PC-9 (cell line): Measurements from ENCODE around the gene CTNNA1.

Experiments used
- EZH2 ChIP-seq: fragments of 200-600 bp; sonication (generic); IDR thresholded peaks from 2 replicates; pipeline ENCODE4 v1.8.0; 2017; ENCODE audit warnings: antibody characterized with exemption, low read depth
- TF ChIP-seq, protein P1 (sequence below): fragments of 200-600 bp; sonication (generic); conservative IDR thresholded peaks from 2 replicates; pipeline ENCODE4 v1.6.1; 2017; ENCODE audit warnings: mixed run types, antibody characterized with exemption, mild to moderate bottlenecking, moderate library complexity

DNA sequence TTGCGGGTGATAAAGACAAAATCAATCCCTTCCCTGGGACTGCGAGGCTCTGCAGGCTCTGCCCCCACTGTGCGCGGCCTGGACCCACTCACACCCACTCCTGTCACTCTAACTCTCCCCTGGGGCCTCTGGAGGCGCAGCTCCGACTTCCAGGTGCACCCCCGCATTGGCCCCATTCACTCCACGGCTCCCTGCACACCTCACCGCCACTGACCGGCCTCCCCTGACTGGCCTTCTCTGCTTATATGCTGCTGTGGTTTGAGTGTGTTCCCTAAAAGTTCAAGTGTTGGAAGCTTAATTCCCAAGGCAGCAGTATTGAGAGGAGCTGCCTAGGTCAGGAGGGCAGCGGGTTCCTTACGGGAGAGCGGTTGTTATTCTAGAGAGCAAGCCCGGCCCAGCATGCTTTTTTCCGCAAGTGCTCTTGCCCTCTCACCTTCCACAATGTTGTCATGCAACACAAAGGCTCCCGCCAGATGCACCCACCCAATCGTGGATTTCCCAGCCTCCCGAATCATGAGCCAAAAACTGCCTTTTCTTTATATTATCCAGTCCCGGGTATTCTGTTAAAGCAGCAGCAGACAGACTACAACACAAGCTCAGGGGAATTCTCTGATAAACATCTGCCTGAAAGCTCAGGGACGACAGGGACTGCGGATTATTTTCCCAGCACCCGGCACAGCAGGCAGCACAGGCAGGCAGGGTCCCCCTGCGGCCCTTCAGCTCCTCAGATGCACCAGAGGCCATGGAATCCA, 195.4 kb downstream of the CTNNA1 start:
- no peak for TF ChIP-seq EZH2
- TF ChIP-seq, protein P1, sequence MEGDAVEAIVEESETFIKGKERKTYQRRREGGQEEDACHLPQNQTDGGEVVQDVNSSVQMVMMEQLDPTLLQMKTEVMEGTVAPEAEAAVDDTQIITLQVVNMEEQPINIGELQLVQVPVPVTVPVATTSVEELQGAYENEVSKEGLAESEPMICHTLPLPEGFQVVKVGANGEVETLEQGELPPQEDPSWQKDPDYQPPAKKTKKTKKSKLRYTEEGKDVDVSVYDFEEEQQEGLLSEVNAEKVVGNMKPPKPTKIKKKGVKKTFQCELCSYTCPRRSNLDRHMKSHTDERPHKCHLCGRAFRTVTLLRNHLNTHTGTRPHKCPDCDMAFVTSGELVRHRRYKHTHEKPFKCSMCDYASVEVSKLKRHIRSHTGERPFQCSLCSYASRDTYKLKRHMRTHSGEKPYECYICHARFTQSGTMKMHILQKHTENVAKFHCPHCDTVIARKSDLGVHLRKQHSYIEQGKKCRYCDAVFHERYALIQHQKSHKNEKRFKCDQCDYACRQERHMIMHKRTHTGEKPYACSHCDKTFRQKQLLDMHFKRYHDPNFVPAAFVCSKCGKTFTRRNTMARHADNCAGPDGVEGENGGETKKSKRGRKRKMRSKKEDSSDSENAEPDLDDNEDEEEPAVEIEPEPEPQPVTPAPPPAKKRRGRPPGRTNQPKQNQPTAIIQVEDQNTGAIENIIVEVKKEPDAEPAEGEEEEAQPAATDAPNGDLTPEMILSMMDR: no peak
